Iris pigment epithelial cell (primary cell): Measurements from ENCODE around the gene SOX13.

Experiments used
- DNase-seq: peaks from one replicate; pipeline ENCODE4 v3.0.0-alpha.2; 2011; ENCODE audit warnings: low read depth

The SOX13 gene

GRCh38 chr1:204152310-204153044 lies 79.6 kb downstream of the SOX13 start:
- no peak for DNase-seq

GRCh38 chr1:204153667-204154066 lies 80.8 kb downstream of the SOX13 start:
- DNase-seq: no peak

GRCh38 chr1:204154568-204155255 lies 81.8 kb downstream of the SOX13 start:
- DNase-seq: no peak

- DNase-seq: no peak
Observed at GRCh38 chr1:204155881-204156280, 83.0 kb downstream of the SOX13 start.

GRCh38 chr1:204157962-204158361 lies 85.0 kb downstream of the SOX13 start:
- DNase-seq: no peak

GRCh38 chr1:204161609-204162493 lies 88.9 kb downstream of the SOX13 start:
- DNase-seq: no peak

GRCh38 chr1:204162494-204163074 lies 89.7 kb downstream of the SOX13 start:
- peak; percentile 45 for DNase-seq

- DNase-seq: no peak
Observed at GRCh38 chr1:204166219-204166618, 93.3 kb downstream of the SOX13 start, which contains the start of gene REN. Gene REN, minus strand, starts transcription at chr1:204166337. Its CDS starts 44 bp downstream, at chr1:204166293.

- no peak for DNase-seq
Observed at GRCh38 chr1:204167730-204168129, 94.8 kb downstream of the SOX13 start.

- DNase-seq: no peak
Observed at GRCh38 chr1:204169858-204170257, 96.9 kb downstream of the SOX13 start.

- no peak for DNase-seq
Observed at GRCh38 chr1:204170494-204171155, 97.7 kb downstream of the SOX13 start.

- DNase-seq: peak; percentile 78
Observed at GRCh38 chr1:204171751-204172178, 98.8 kb downstream of the SOX13 start.

- DNase-seq: no peak
Observed at GRCh38 chr1:204172404-204173029, 99.6 kb downstream of the SOX13 start.

- DNase-seq: no peak
Observed at GRCh38 chr1:204174958-204175357, 102.0 kb downstream of the SOX13 start.

GRCh38 chr1:204176049-204176448 lies 103.1 kb downstream of the SOX13 start:
- DNase-seq: no peak

- DNase-seq: no peak
Observed at GRCh38 chr1:204177133-204177532, 104.2 kb downstream of the SOX13 start.
